ENCODE measurements around the gene COL4A2. TPM values are rescaled to one million over a fixed set of nuclear protein-coding genes. Genes with fewer than 3 reads are reported as not detected.

COL4A2 gene
- total RNA-seq, 1 experiment from 2014 or later, result 66.0 TPM

- ChIA-PET POLR2A (no interaction called here), CTCF (no interaction called here)
- TF ChIP-seq, protein P1, sequence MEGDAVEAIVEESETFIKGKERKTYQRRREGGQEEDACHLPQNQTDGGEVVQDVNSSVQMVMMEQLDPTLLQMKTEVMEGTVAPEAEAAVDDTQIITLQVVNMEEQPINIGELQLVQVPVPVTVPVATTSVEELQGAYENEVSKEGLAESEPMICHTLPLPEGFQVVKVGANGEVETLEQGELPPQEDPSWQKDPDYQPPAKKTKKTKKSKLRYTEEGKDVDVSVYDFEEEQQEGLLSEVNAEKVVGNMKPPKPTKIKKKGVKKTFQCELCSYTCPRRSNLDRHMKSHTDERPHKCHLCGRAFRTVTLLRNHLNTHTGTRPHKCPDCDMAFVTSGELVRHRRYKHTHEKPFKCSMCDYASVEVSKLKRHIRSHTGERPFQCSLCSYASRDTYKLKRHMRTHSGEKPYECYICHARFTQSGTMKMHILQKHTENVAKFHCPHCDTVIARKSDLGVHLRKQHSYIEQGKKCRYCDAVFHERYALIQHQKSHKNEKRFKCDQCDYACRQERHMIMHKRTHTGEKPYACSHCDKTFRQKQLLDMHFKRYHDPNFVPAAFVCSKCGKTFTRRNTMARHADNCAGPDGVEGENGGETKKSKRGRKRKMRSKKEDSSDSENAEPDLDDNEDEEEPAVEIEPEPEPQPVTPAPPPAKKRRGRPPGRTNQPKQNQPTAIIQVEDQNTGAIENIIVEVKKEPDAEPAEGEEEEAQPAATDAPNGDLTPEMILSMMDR (IDR thresholded peaks at IDR 0.05; ENCODE audit: unreplicated experiment), result no peak
- no peaks in the 10 kb centered on the region for H3K9me3 Mint-ChIP-seq (ENCODE audit: unreplicated experiment)
- no peak overlapping the region for H3K4me3 Mint-ChIP-seq (ENCODE audit: unreplicated experiment)
- intact Hi-C loops (cut with micrococcal nuclease), result no loop called here
- H3K4me1 Mint-ChIP-seq (ENCODE audit: insufficient read depth, unreplicated experiment), result peaks cover 30% of the 10 kb centered on the region
- DNase-seq (ENCODE audit: unreplicated experiment), result no peak
- BruUV-seq (replicated peaks), result no TSS peak
- no peak overlapping the region for H3K27ac Mint-ChIP-seq (ENCODE audit: low read depth, unreplicated experiment)
- H3K27me3 Mint-ChIP-seq (ENCODE audit: insufficient read depth, unreplicated experiment), result no peaks in the 10 kb centered on the region
- H3K36me3 Mint-ChIP-seq (ENCODE audit: insufficient read depth, unreplicated experiment), result peaks cover 3% of the 10 kb centered on the region
Measured at GRCh38 chr13:110322126-110322827, 15.2 kb downstream of the COL4A2 start.

DNA sequence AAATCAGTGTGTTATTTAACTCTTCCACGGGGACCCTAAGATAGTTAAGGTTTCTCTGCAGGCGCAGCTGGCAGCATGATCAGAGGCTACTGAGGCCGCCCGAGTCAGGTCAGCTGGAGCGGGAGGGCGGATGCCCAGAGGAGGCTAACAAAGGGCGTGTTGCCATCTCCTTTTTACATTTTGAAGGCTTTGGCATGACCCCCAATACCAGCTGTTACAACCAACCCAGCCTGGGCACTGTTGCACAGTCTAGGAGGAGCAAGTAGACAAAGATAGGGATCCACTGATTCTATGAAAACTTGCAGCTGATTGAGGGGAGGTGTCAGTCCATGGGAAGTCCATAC lies 15.7 kb downstream of the COL4A2 start:
- CTCF ChIA-PET, result no interaction called here
- intact Hi-C loops (cut with micrococcal nuclease), result no loop called here
- H3K27ac Mint-ChIP-seq (ENCODE audit: low read depth, unreplicated experiment), result no peak overlapping the region
- DNase-seq (ENCODE audit: unreplicated experiment), result no peak
- TF ChIP-seq, protein P1 (IDR thresholded peaks at IDR 0.05; ENCODE audit: unreplicated experiment), result no peak
- no peaks in the 10 kb centered on the region for H3K27me3 Mint-ChIP-seq (ENCODE audit: insufficient read depth, unreplicated experiment)
- no peaks in the 10 kb centered on the region for H3K9me3 Mint-ChIP-seq (ENCODE audit: unreplicated experiment)
- H3K36me3 Mint-ChIP-seq (ENCODE audit: insufficient read depth, unreplicated experiment), result peaks cover 6% of the 10 kb centered on the region
- no TSS peak for BruUV-seq (replicated peaks)
- POLR2A ChIA-PET, result no interaction called here
- H3K4me1 Mint-ChIP-seq (ENCODE audit: insufficient read depth, unreplicated experiment), result peaks cover 30% of the 10 kb centered on the region
- no peak overlapping the region for H3K4me3 Mint-ChIP-seq (ENCODE audit: unreplicated experiment)

GRCh38 chr13:110323172-110323891 lies 16.2 kb downstream of the COL4A2 start:
- H3K4me1 Mint-ChIP-seq (ENCODE audit: insufficient read depth, unreplicated experiment), result peaks cover 30% of the 10 kb centered on the region

More at GRCh38 chr13:110323172-110323891, 16.2 kb downstream of the COL4A2 start:
- H3K4me3 Mint-ChIP-seq (ENCODE audit: unreplicated experiment), result no peak overlapping the region
- no peaks in the 10 kb centered on the region for H3K9me3 Mint-ChIP-seq (ENCODE audit: unreplicated experiment)
- CTCF ChIA-PET, result interaction anchor here (0.7 kb wide), 1 partner anchor 8 kb away, joined by 3 read pairs; no protein-coding TSS in a partner anchor
- POLR2A ChIA-PET, result interaction anchor here (0.7 kb wide), 1 partner anchor 88 kb away, joined by 4 read pairs; no protein-coding TSS in a partner anchor
- BruUV-seq (replicated peaks), result no TSS peak
- intact Hi-C loops (cut with micrococcal nuclease), result no loop called here
- TF ChIP-seq, protein P1 (IDR thresholded peaks at IDR 0.05; ENCODE audit: unreplicated experiment), result no peak
- no peak overlapping the region for H3K27ac Mint-ChIP-seq (ENCODE audit: low read depth, unreplicated experiment)
- no peaks in the 10 kb centered on the region for H3K27me3 Mint-ChIP-seq (ENCODE audit: insufficient read depth, unreplicated experiment)
- DNase-seq (ENCODE audit: unreplicated experiment), result no peak
- peaks cover 6% of the 10 kb centered on the region for H3K36me3 Mint-ChIP-seq (ENCODE audit: insufficient read depth, unreplicated experiment)
